Gastrocnemius medialis (tissue), 4 donors: Measurements from ENCODE around the gene LARP1B.
"Not testable (repeated sequence)": the region's sequence is repeated elsewhere in the genome, so short reads cannot be mapped to it uniquely, and the experiment has no call there.

Experiments
- POLR2A ChIP-seq, 2 donors: fragments of 450-650 bp; IDR thresholded peaks; one replicate each; pipeline ENCODE4 v1.6.1; 2017; ENCODE audit warnings: antibody characterized with exemption in 2 of 2, mild to moderate bottlenecking in 2 of 2, moderate library complexity in 2 of 2
- TF ChIP-seq, protein P1 (sequence below), 5 experiments: fragments of 450-650 bp in 3 of 5; fragments of 200-600 bp in 2 of 5; sonication (generic) in 2 of 5; IDR thresholded peaks in 4 of 5; conservative IDR thresholded peaks in 1 of 5; 1 replicate in 4 of 5; 2 replicates in 1 of 5; pipeline ENCODE4 v1.5.1; 2016 to 2019; ENCODE audit warnings: antibody characterized with exemption in 5 of 5, mild to moderate bottlenecking in 3 of 5, moderate library complexity in 3 of 5

DNA sequence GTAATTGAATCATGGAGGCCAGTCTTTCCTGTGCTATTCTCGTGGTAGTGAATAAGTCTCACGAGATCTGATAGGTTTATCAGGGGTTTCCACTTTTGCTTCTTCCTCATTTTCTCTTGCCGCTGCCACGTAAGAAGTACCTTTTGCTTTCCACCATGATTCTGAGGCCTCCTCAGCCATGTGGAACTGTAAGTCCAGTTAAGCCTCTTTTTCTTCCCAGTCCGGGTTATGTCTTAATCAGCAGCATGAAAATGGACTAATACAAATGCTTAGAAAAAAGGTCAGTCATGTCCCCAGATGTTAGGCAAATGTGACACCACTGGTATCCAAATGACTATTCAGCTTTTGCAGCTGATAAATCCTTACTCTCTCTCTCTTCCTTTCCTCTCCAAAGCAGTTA lies 184.3 kb downstream of the LARP1B start:
- TF ChIP-seq POLR2A (IDR thresholded peaks at IDR 0.05): not testable (repeated sequence)
- TF ChIP-seq, protein P1, sequence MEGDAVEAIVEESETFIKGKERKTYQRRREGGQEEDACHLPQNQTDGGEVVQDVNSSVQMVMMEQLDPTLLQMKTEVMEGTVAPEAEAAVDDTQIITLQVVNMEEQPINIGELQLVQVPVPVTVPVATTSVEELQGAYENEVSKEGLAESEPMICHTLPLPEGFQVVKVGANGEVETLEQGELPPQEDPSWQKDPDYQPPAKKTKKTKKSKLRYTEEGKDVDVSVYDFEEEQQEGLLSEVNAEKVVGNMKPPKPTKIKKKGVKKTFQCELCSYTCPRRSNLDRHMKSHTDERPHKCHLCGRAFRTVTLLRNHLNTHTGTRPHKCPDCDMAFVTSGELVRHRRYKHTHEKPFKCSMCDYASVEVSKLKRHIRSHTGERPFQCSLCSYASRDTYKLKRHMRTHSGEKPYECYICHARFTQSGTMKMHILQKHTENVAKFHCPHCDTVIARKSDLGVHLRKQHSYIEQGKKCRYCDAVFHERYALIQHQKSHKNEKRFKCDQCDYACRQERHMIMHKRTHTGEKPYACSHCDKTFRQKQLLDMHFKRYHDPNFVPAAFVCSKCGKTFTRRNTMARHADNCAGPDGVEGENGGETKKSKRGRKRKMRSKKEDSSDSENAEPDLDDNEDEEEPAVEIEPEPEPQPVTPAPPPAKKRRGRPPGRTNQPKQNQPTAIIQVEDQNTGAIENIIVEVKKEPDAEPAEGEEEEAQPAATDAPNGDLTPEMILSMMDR (IDR thresholded peaks at IDR 0.05 in 4 of 5, conservative IDR thresholded peaks at IDR 0.05 in 1 of 5): not testable (repeated sequence)
